ENCODE results near the gene NCLN. TPM values are rescaled to one million over a fixed set of nuclear protein-coding genes. Genes with fewer than 3 reads are reported as not detected.

NCLN gene, protein sequence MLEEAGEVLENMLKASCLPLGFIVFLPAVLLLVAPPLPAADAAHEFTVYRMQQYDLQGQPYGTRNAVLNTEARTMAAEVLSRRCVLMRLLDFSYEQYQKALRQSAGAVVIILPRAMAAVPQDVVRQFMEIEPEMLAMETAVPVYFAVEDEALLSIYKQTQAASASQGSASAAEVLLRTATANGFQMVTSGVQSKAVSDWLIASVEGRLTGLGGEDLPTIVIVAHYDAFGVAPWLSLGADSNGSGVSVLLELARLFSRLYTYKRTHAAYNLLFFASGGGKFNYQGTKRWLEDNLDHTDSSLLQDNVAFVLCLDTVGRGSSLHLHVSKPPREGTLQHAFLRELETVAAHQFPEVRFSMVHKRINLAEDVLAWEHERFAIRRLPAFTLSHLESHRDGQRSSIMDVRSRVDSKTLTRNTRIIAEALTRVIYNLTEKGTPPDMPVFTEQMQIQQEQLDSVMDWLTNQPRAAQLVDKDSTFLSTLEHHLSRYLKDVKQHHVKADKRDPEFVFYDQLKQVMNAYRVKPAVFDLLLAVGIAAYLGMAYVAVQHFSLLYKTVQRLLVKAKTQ
- total RNA-seq, result 100 to 1,000 TPM in 1 of 3 donors, 10 to 100 TPM in 2; 52.6 to 103 (median 94.4) TPM
- long read RNA-seq, donor 1, full-length matches to known transcripts, result 19 of 56 reads
- long read RNA-seq, donor 1, partial matches to known transcripts, result 4 of 56 reads
- long read RNA-seq, donor 1, other reads (novel, unspliced or antisense), result 33 of 56 reads
- long read RNA-seq, donor 2, full-length matches to known transcripts, result 24 of 56 reads
- long read RNA-seq, donor 2, partial matches to known transcripts, result 7 of 56 reads
- long read RNA-seq, donor 2, other reads (novel, unspliced or antisense), result 25 of 56 reads

- intact Hi-C loops (cut with DNase I, micrococcal nuclease), result no loop called here
- Histone ChIP-seq H3K9me3 (no peaks in the 10 kb centered on the region), H3K4me1 (ENCODE audit: low read depth) (peaks cover 45% of the 10 kb centered on the region), H3K36me3 (ENCODE audit: low read depth) (no peaks in the 10 kb centered on the region), H3K4me3 (peak within 1 kb of the TSS; percentile 91)
- peak; percentile 90 for ATAC-seq
- peak; percentile 96 to 97 (median 97) for DNase-seq
- TF ChIP-seq, protein P1, sequence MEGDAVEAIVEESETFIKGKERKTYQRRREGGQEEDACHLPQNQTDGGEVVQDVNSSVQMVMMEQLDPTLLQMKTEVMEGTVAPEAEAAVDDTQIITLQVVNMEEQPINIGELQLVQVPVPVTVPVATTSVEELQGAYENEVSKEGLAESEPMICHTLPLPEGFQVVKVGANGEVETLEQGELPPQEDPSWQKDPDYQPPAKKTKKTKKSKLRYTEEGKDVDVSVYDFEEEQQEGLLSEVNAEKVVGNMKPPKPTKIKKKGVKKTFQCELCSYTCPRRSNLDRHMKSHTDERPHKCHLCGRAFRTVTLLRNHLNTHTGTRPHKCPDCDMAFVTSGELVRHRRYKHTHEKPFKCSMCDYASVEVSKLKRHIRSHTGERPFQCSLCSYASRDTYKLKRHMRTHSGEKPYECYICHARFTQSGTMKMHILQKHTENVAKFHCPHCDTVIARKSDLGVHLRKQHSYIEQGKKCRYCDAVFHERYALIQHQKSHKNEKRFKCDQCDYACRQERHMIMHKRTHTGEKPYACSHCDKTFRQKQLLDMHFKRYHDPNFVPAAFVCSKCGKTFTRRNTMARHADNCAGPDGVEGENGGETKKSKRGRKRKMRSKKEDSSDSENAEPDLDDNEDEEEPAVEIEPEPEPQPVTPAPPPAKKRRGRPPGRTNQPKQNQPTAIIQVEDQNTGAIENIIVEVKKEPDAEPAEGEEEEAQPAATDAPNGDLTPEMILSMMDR (IDR thresholded peaks at IDR 0.05), result peak; percentile 14
Observed at GRCh38 chr19:3185461-3186159, at the start of gene NCLN. Gene NCLN, plus strand, starts transcription at chr19:3185930. Its CDS starts 101 bp downstream, at chr19:3186031.

DNA sequence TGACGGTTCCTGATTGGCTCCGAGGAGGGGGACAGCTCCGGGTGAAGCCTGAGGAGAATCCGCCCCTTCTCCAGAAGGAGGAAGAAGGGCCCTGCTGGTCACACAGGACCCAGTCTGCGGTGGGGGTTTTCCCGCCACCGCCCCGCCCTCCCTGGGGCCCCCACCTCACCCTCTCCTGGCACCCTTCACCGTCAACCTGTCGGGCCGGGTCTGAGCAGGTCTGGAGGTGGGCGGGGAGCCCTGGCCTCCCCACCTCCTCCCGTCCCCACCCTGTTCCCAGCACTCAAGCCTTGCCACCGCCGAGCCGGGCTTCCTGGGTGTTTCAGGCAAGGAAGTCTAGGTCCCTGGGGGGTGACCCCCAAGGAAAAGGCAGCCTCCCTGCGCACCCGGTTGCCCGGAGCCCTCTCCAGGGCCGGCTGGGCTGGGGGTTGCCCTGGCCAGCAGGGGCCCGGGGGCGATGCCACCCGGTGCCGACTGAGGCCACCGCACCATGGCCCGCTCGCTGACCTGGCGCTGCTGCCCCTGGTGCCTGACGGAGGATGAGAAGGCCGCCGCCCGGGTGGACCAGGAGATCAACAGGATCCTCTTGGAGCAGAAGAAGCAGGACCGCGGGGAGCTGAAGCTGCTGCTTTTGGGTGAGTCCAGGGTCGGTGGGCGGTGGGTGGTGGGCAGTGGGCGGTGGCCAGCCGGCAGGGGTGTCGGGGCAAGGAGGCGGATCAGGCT lies 49.6 kb upstream of the NCLN start, which contains the start of gene GNA15:
Gene GNA15, plus strand, starts transcription at position 73 of the 723 bp plus-strand sequence. Its CDS starts 418 bp downstream, at position 491.
- Histone ChIP-seq H3K36me3 (ENCODE audit: low read depth) (no peaks in the 10 kb centered on the region), H3K4me1 (ENCODE audit: low read depth) (no peaks in the 10 kb centered on the region), H3K9me3 (no peaks in the 10 kb centered on the region), H3K4me3 (no peak within 1 kb of the TSS)
- TF ChIP-seq, protein P1 (IDR thresholded peaks at IDR 0.05), result no peak
- intact Hi-C loops (cut with DNase I, micrococcal nuclease), result no loop called here
- DNase-seq, result peak; percentile 41 to 73 (median 64)
- ATAC-seq, result peak; percentile 84

DNA sequence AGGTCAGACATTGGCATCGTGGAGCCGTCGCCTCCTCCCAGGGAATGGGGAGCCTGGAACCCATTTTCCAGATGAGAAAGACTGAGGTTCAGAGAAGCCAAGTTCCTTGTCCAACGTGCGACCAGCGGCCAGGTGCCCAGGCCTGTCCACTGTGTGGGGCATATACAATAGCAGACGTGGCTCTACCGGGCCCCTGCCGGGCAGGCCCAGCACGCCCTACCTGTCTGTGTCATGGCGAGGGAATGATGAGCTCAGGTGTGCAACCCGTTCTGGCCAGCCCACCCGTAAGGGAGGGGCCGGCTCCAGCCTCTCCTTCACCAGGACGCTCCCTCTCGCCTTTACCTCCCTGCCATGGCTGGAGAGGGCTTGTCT lies 49.1 kb upstream of the NCLN start:
- ATAC-seq (peak; percentile 54), DNase-seq (peak in 1 of 3 donors; percentile 34)
- H3K36me3 ChIP-seq (ENCODE audit: low read depth), result no peaks in the 10 kb centered on the region
- TF ChIP-seq, protein P1 (IDR thresholded peaks at IDR 0.05), result no peak
- no peaks in the 10 kb centered on the region for H3K4me1 ChIP-seq (ENCODE audit: low read depth)
- intact Hi-C loops (cut with DNase I, micrococcal nuclease), result no loop called here
- no peaks in the 10 kb centered on the region for H3K9me3 ChIP-seq
- H3K4me3 ChIP-seq, result no peak overlapping the region

DNA sequence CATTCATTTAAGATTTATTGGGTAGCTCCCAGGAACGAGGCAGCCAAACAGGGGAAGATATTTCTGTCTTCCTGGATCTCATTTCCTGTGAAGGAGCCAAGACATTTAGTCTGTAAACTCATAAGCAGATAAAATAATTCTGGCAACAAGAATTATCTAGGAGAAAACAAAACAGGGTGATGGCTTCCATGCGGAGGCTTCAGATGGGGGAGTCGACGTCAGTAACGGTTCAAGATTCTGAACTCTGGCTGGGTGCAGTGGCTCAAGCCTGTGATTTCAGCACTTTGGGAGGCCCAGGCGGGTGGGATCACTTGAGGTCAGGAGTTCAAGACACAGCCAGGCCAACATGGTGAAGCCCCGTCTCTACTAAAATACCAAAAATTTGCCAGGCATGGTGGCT lies 48.6 kb upstream of the NCLN start:
- TF ChIP-seq, protein P1 (IDR thresholded peaks at IDR 0.05), result no peak
- no peaks in the 10 kb centered on the region for H3K4me1 ChIP-seq (ENCODE audit: low read depth)
- intact Hi-C loops (cut with DNase I, micrococcal nuclease), result no loop called here
- no peaks in the 10 kb centered on the region for H3K9me3 ChIP-seq
- no peaks in the 10 kb centered on the region for H3K36me3 ChIP-seq (ENCODE audit: low read depth)
- DNase-seq (peak in 1 of 3 donors; percentile 27), ATAC-seq (no peak)
- no peak overlapping the region for H3K4me3 ChIP-seq

DNA sequence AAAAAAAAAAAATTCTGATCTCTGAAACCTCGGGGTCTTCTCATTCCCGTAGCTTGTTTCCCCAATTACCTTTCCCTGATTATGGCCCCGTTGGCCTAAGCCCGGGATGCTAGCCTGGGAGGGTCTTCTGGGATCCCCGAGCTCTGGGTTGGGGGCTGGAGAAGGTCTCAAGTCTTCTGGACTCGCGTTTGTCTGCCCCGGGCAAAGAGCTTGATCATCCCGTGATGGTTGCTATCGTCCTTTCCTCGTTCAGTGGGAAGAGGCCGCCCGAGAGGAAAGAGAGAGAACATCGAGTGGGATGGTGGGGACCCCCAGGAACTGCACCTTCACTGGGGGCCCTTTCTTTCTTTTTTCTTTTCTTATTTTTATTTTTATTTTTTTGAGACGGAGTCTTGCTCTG lies 47.5 kb upstream of the NCLN start:
- ATAC-seq, result no peak
- intact Hi-C loops (cut with DNase I, micrococcal nuclease), result no loop called here
- Histone ChIP-seq H3K36me3 (ENCODE audit: low read depth) (no peaks in the 10 kb centered on the region), H3K9me3 (no peaks in the 10 kb centered on the region), H3K4me3 (no peak overlapping the region), H3K4me1 (ENCODE audit: low read depth) (no peaks in the 10 kb centered on the region)
- DNase-seq, result peak in 1 of 3 donors; percentile 37
- TF ChIP-seq, protein P1 (IDR thresholded peaks at IDR 0.05), result no peak

Measured in mucosa of descending colon (tissue), 3 donors.